Immature natural killer cell (primary cell): ENCODE results near the gene CCDC150. TPM values are rescaled to one million over a fixed set of nuclear protein-coding genes. Genes with fewer than 3 reads are reported as not detected.
"Not testable (repeated sequence)": the region's sequence is repeated elsewhere in the genome, so short reads cannot be mapped to it uniquely, and the experiment has no call there.

Experiments
- DNase-seq, 3 donors: peaks; one replicate each; pipeline ENCODE4 v3.0.0; 2022; ENCODE audit warnings: mixed read lengths in 1 of 3
- H3K27ac Mint-ChIP-seq, 6 donors: one replicate each; pipeline ENCODE4 v1.8.0; 2020; ENCODE audit warnings: mixed read lengths in 6 of 6, mild to moderate bottlenecking in 5 of 6, inconsistent platforms in 4 of 6, moderate library complexity in 3 of 6
- H3K27me3 Mint-ChIP-seq, 3 donors: one replicate each; pipeline ENCODE4 v1.8.0; 2020 to 2021; ENCODE audit warnings: low read depth in 3 of 3, mild to moderate bottlenecking in 3 of 3, mixed read lengths in 3 of 3, moderate library complexity in 3 of 3, inconsistent platforms in 1 of 3
- H3K36me3 Mint-ChIP-seq, 3 donors: one replicate each; pipeline ENCODE4 v1.8.0; 2020; ENCODE audit warnings: mixed read lengths in 3 of 3, inconsistent platforms in 2 of 3, mild to moderate bottlenecking in 2 of 3
- H3K4me1 Mint-ChIP-seq, 2 donors: one replicate each; pipeline ENCODE4 v1.8.0; 2020; ENCODE audit warnings: inconsistent platforms in 2 of 2, mild to moderate bottlenecking in 2 of 2, mixed read lengths in 2 of 2, moderate library complexity in 1 of 2
- H3K4me3 Mint-ChIP-seq, 5 donors: one replicate each; pipeline ENCODE4 v1.8.0; 2020; ENCODE audit warnings: mild to moderate bottlenecking in 5 of 5, mixed read lengths in 5 of 5, inconsistent platforms in 3 of 5, moderate library complexity in 3 of 5
- H3K9me3 Mint-ChIP-seq, 6 donors: one replicate each; pipeline ENCODE4 v1.8.0; 2020; ENCODE audit warnings: mild to moderate bottlenecking in 6 of 6, mixed read lengths in 6 of 6, inconsistent platforms in 4 of 6, moderate library complexity in 3 of 6
- polyA plus RNA-seq, 3 donors: library from polyadenylated mRNA; unstranded; fragments of 300-500 nt; fragmentation: Illumina TruSeq; gene quantifications; one replicate each; pipeline ENCODE4 v1.2.3, GENCODE V29; 2021

Gene CCDC150
- polyA plus RNA-seq, 3 donors from 2014 or later = not detected

DNA sequence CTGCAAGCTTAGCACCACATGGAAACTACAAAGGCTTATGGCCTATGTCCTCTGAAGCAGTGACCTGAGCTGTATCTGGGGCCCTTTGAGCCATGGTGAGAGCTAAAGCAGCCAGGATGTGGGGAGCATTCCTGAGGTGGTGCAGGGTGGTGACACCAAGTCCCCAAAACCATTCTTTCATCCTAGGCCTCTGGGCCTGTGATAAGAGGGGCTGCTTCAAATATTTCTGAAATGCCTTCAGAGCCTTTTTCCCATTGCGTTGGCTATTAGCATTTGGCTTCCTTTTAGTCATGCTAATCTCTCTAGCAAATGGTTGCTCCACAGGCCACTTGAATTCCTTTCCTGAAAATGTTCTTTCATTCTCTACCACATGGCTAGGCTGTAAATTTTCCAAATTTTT lies 13.4 kb downstream of the CCDC150 start:
- Mint-ChIP-seq H3K27me3 (peaks cover 0 to 2% (median 1%) of the 10 kb centered on the region in 3 donors), H3K36me3 (peaks cover 21 to 33% (median 26%) of the 10 kb centered on the region in 3 donors), H3K4me3 (no peak overlapping the region), H3K4me1 (no peaks in the 10 kb centered on the region), H3K9me3 (peaks cover 13 to 37% (median 31%) of the 10 kb centered on the region in 6 donors), H3K27ac (no peak overlapping the region)
- DNase-seq = no peak

DNA sequence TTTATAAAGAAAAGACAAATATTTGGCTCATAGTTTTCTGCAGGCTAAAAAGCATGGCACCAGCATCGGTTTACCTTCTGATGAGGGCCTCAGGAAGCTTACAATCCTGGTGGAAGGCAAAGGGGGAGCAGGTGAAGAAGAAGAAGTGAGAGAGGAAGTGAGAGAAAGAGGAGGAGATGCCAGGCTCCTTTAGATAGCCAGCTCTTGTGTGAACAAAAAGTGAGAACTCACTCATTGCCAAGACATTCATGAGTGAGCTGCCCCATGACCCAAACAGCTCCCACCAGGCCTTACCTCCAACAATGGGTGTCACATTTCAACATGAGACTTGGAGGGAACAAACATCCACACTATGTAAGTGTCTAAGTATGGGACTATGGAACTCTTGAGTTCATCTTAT lies 14.3 kb downstream of the CCDC150 start:
- Mint-ChIP-seq H3K4me3 (no peak overlapping the region), H3K9me3 (peaks cover 13 to 37% (median 31%) of the 10 kb centered on the region in 6 donors), H3K4me1 (no peaks in the 10 kb centered on the region), H3K27ac (no peak overlapping the region), H3K27me3 (peaks cover 0 to 2% (median 1%) of the 10 kb centered on the region in 3 donors), H3K36me3 (peaks cover 21 to 33% (median 28%) of the 10 kb centered on the region in 3 donors)
- no peak for DNase-seq

DNA sequence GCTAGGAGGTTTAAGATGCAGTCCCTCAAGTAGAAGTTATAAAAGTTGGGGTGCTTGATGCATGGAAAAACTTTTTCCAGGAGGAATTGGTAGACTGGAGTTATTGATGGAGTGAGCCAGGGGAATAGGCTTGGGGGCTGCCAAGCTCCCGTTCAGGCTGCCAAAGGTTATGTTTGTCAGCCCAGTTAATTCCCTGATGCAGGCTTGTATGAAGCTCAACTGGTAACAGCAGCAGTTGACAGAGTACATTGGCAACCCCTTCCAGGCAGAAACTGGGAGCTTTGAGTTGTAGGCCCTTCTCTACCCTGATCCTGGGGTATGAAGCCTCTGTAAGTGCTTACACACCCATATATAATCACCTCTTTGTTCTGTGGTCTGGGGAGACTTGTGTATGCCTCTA lies 16.2 kb downstream of the CCDC150 start:
- H3K4me1 Mint-ChIP-seq = no peaks in the 10 kb centered on the region
- H3K4me3 Mint-ChIP-seq = no peak overlapping the region
- DNase-seq = no peak
- H3K36me3 Mint-ChIP-seq = peaks cover 14 to 24% (median 21%) of the 10 kb centered on the region in 3 donors
- H3K27me3 Mint-ChIP-seq = peaks cover 0 to 2% (median 1%) of the 10 kb centered on the region in 3 donors
- H3K9me3 Mint-ChIP-seq = peaks cover 10 to 26% (median 23%) of the 10 kb centered on the region in 6 donors
- H3K27ac Mint-ChIP-seq = no peak overlapping the region

DNA sequence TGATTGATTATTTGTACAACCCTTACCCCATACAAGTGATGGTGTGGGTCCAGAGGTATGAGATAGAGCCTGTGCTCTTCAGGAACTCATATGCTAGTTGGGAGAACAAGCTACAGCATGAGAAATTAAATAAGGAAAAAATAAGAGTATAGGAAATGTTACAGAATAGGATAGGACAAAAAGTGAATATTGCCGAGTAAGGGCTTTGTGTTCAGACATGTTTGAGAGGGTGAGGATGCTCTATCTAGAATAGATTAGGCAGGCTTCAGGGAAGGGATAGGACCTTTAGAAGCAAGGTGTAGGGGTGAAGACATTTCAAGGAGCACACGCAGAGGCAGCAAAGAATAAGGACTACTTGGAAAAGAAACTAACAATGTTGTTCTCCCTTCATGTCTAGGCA lies 17.8 kb downstream of the CCDC150 start:
- H3K36me3 Mint-ChIP-seq = peaks cover 0 to 9% (median 9%) of the 10 kb centered on the region in 3 donors
- H3K27ac Mint-ChIP-seq = no peak overlapping the region
- H3K4me3 Mint-ChIP-seq = no peak overlapping the region
- H3K9me3 Mint-ChIP-seq = peaks cover 2 to 11% (median 9%) of the 10 kb centered on the region in 6 donors
- H3K4me1 Mint-ChIP-seq = no peaks in the 10 kb centered on the region
- no peak for DNase-seq
- peaks cover 0 to under 1% (median 0%) of the 10 kb centered on the region in 3 donors for H3K27me3 Mint-ChIP-seq

DNA sequence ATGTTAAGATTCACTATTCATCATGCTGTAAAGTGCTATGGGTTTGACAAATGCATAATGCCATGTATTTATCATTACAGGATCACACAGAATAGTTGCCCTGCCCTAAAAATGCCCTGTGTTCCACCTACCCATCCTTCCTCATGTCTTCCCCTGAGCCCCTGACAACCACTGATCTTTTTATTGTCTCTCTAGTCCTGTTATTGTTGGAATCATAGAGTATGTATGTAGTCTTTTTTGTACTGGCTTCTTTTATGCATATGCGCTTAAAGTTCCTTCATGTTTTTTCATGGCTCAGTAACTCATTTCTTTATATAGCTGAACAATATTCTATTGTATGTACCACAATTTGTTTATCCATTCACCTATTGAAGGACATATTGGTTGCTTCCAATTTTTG lies 20.3 kb downstream of the CCDC150 start:
- peaks cover 0 to 3% (median 0%) of the 10 kb centered on the region in 3 donors for H3K36me3 Mint-ChIP-seq
- H3K4me1 Mint-ChIP-seq = no peaks in the 10 kb centered on the region
- peaks cover 0 to 2% (median 0%) of the 10 kb centered on the region in 6 donors for H3K9me3 Mint-ChIP-seq
- H3K4me3 Mint-ChIP-seq = no peak overlapping the region
- H3K27me3 Mint-ChIP-seq = peaks cover 0 to 1% (median 0%) of the 10 kb centered on the region in 3 donors
- DNase-seq = no peak
- no peak overlapping the region for H3K27ac Mint-ChIP-seq

DNA sequence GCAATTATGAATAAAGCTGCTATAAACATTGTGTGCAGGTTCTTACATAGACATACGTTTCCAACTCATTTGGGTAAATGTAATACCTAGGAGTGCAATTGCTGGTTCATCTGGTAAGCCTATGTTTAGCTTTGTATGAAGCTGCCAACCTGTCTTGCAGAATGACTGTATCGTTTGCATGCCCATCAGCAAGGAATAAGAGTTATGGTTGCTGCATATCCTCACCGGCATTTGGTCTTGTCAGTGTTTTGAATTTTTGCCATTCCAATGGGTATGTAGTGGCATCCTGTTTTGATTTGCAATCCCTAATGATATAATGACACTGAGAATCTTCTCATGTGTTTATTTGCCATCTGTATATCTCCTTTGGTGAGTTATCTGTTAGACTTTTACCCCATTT lies 20.7 kb downstream of the CCDC150 start:
- H3K27ac Mint-ChIP-seq = no peak overlapping the region
- peaks cover 0 to 3% (median 0%) of the 10 kb centered on the region in 3 donors for H3K36me3 Mint-ChIP-seq
- DNase-seq = no peak
- H3K9me3 Mint-ChIP-seq = peaks cover 0 to 2% (median 0%) of the 10 kb centered on the region in 6 donors
- no peaks in the 10 kb centered on the region for H3K4me1 Mint-ChIP-seq
- H3K4me3 Mint-ChIP-seq = no peak overlapping the region
- H3K27me3 Mint-ChIP-seq = peaks cover 0 to 1% (median 0%) of the 10 kb centered on the region in 3 donors

DNA sequence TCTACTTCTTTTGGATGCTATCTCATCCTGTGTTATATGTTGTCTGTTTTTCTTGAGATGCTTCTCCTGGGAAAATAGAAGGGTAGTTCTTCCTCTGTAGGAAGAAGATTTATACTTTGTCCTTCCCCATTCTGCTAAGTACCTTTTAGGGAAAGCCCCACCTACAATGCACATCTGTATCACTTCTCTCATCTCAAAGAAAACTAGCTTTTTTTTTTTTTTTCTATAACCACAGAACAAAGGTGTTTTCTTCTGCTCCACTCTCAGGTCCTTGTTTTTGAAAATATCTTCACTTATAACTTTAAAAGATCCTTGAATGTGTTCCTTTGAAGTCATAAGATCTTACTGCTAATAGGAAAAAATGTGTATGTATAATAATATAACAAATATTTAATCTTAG lies 30.8 kb downstream of the CCDC150 start:
- no peak for DNase-seq
- no peaks in the 10 kb centered on the region for H3K4me1 Mint-ChIP-seq
- H3K36me3 Mint-ChIP-seq = no peaks in the 10 kb centered on the region
- H3K9me3 Mint-ChIP-seq = no peaks in the 10 kb centered on the region
- no peaks in the 10 kb centered on the region for H3K27me3 Mint-ChIP-seq
- H3K27ac Mint-ChIP-seq = no peak overlapping the region
- no peak overlapping the region for H3K4me3 Mint-ChIP-seq

DNA sequence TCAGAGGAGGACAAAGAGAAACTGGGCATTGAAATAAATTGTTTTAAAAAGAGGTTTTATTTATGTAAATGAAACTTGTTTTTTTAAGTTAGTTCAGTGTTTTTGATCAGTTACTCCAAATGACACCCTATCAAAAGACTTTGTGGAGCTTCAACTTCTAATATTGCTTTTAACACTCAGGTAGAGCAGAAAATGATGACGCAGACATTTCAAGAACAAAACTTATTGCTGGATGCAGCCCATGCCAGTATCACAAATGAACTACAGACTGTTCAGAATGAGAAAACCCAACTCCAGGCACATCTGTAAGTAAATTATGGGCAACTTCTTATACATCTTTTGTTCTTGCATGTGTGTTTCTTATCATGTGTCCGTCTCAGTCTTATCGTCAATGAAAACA lies 36.4 kb downstream of the CCDC150 start:
- Mint-ChIP-seq H3K27ac (no peak overlapping the region), H3K4me1 (no peaks in the 10 kb centered on the region), H3K36me3 (peaks cover 0 to 4% (median 0%) of the 10 kb centered on the region in 3 donors), H3K9me3 (no peaks in the 10 kb centered on the region), H3K27me3 (no peaks in the 10 kb centered on the region), H3K4me3 (no peak overlapping the region)
- no peak for DNase-seq

DNA sequence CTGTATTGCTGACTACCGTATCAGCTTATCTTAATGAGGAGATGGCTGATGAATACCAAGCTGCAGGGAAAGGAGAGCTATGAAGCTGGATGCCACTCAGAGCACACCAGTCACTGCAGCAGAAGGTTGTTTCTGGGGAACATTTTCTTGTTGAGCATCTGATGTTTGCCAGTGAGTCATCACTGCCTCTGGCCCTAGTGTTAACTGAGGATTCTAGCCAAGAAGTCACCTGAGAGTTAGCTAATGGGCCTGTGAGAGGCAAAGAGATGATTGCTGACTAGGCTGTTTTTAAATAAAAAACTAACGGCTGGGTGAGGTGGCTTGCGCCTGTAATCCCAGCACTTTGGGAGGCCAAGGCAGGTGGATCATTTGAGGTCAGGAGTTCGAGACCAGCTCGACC lies 37.9 kb downstream of the CCDC150 start:
- no peak for DNase-seq
- H3K27me3 Mint-ChIP-seq = no peaks in the 10 kb centered on the region
- no peak overlapping the region for H3K27ac Mint-ChIP-seq
- H3K9me3 Mint-ChIP-seq = no peaks in the 10 kb centered on the region
- no peaks in the 10 kb centered on the region for H3K4me1 Mint-ChIP-seq
- H3K36me3 Mint-ChIP-seq = peaks cover 0 to 9% (median 0%) of the 10 kb centered on the region in 3 donors
- no peak overlapping the region for H3K4me3 Mint-ChIP-seq

DNA sequence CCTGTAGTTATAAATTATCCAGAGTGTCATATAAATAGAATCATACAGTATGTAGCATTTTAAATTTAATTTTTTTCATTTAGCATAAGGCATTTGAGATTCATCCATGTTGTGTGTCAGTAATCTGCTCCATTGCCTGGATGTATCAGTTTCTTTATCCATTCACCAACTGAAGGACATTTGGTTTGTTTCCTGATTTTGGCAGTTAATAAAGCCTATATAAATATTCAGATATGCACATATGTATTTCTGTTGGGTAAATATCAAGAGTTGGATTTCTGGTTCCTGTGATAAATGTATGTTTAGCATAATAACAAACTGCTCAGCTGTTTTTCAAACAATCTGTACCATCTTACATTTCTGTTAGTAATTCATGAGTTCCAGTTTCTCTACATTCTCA lies 39.9 kb downstream of the CCDC150 start:
- H3K4me1 Mint-ChIP-seq = no peaks in the 10 kb centered on the region

DNA sequence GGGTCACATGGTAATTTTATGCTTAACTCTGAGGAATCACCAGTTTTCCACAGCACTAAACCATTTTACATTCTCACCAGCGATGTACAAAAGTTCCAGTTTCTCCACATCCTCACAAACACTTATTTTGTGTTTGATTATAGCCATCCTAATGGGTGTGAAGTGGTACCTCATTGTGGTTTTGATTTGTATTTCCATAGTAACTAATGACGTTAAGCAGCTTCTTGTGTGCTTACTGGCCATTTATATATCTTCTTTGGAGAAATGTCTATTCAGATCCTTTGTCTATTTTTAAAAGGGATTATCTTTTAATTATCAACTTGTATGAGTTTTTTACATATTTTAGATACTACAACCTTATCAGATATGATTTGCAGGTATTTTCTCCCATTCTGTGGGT lies 42.0 kb downstream of the CCDC150 start:
- Mint-ChIP-seq H3K27me3 (no peaks in the 10 kb centered on the region), H3K4me1 (no peaks in the 10 kb centered on the region), H3K4me3 (no peak overlapping the region), H3K27ac (no peak overlapping the region), H3K9me3 (peaks cover 1 to 10% (median 4%) of the 10 kb centered on the region in 6 donors), H3K36me3 (peaks cover 0 to 15% (median 0%) of the 10 kb centered on the region in 3 donors)
- DNase-seq = no peak

More for the DNA sequence above, 39.9 kb downstream of the CCDC150 start:
- DNase-seq = no peak
- Mint-ChIP-seq H3K4me3 (no peak overlapping the region), H3K27me3 (no peaks in the 10 kb centered on the region), H3K36me3 (peaks cover 0 to 15% (median 0%) of the 10 kb centered on the region in 3 donors), H3K27ac (no peak overlapping the region), H3K9me3 (peaks cover 0 to 4% (median 2%) of the 10 kb centered on the region in 6 donors)

DNA sequence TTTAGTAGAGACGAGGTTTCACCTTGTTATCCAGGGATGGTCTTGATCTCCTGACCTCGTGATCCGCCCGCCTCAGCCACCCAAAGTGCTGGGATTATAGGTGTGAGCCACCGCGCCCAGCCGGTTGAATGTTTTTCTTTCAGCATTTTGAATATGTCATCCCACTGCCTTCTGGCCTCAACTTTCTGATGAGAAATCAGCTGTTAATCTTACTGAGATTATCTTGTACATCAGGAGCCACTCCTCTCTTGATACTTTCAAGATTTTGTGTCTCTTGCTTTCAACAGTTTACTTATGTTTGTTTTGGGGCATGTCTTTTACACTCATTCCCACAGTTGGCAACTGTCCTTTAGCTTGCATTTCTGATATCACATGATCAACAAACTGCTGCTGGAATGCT lies 46.3 kb downstream of the CCDC150 start:
- Mint-ChIP-seq H3K36me3 (peaks cover 0 to 15% (median 9%) of the 10 kb centered on the region in 3 donors), H3K4me1 (no peaks in the 10 kb centered on the region), H3K27me3 (peaks cover 0 to 3% (median 0%) of the 10 kb centered on the region in 3 donors), H3K27ac (no peak overlapping the region), H3K9me3 (peaks cover 4 to 13% (median 8%) of the 10 kb centered on the region in 6 donors), H3K4me3 (no peak overlapping the region)
- no peak for DNase-seq

DNA sequence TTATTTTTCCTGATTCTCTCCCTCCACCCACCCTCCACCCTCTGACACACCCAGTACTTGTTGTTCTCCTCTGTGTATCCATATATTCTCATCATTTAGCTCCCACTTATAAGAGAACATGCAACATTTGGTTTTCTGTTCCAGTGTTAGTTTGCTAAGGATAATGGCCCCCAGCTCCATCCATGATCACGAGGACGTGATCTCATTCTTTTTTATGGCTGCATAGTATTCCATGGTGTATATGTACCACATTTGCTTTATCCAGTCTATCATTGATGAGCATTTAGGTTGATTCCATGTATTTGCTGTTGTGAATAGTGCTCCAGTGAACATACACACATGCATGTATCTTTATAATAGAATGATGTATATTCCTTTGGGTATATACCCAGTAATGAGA lies 47.2 kb downstream of the CCDC150 start:
- not testable (repeated sequence) for H3K4me3 Mint-ChIP-seq, H3K27ac Mint-ChIP-seq, H3K4me1 Mint-ChIP-seq, H3K27me3 Mint-ChIP-seq, DNase-seq
- peaks cover 0 to 11% (median 9%) of the 10 kb centered on the region in 3 donors for H3K36me3 Mint-ChIP-seq
- peaks cover 4 to 13% (median 8%) of the 10 kb centered on the region in 6 donors for H3K9me3 Mint-ChIP-seq

DNA sequence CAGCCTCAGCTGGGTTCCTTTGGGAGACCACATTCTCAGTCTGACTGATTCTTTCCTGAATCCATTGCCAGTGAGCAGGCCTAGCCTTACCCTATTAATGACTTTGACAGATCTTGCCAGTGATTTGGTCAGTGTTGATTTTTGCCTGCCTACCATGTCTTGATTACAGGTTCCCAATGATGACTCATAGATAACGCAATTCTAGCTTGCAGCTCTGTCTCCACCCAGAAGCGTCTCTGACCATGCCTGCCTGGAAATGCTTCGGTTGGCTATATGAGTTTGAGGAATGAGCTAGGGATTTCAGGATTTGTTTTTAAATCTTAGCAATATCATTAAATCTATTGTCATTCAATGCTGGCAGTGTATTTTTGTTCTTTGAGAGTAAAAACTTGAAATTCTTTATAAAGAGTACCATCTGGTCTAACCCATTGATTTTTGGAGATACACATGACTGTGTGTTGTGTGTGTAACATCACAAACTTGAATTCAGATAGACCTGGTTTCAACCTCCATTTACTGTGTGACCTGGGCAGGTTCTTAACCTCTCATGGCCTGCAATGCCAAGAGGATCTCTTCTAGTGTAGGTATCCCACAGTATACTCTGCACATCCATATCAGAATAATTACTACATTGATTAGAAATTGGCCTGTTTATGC lies 57.0 kb downstream of the CCDC150 start:
- Mint-ChIP-seq H3K36me3 (peaks cover 0 to 4% (median 0%) of the 10 kb centered on the region in 3 donors), H3K9me3 (no peaks in the 10 kb centered on the region), H3K4me3 (no peak overlapping the region), H3K27ac (no peak overlapping the region), H3K4me1 (no peaks in the 10 kb centered on the region), H3K27me3 (peaks cover 0 to 2% (median 0%) of the 10 kb centered on the region in 3 donors)
- no peak for DNase-seq

DNA sequence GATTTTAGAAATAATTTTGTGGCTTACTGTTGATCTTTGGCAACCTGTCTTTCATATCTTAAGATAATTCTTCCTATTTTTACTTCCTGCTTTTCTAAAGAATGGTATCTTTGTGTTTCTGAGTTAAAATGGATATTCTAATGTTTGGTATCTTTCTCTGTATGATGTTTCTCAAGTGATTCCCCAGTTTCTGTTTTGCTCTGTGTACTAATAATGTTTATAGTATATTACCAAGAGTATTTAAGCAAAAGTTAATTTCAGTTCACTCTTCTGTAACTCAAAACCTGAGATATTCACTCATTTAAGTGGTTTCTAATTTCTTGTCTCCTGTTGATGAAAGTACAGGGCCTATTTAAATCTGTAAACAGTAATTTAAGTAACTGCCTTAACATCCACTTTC lies 58.3 kb downstream of the CCDC150 start:
- H3K27ac Mint-ChIP-seq = no peak overlapping the region
- H3K4me1 Mint-ChIP-seq = no peaks in the 10 kb centered on the region
- peaks cover 0 to 2% (median 0%) of the 10 kb centered on the region in 3 donors for H3K27me3 Mint-ChIP-seq
- no peak overlapping the region for H3K4me3 Mint-ChIP-seq
- no peaks in the 10 kb centered on the region for H3K36me3 Mint-ChIP-seq
- H3K9me3 Mint-ChIP-seq = no peaks in the 10 kb centered on the region
- DNase-seq = no peak
